ENCODE data around the gene VMP1. TPM values are rescaled to one million over a fixed set of nuclear protein-coding genes. Genes with fewer than 3 reads are reported as not detected.

Gene VMP1
- total RNA-seq, 6 experiments from 2014 or later: 121 to 155 (median 149) TPM

- H3K9me3 Mint-ChIP-seq: no peaks in the 10 kb centered on the region
- no peak for DNase-seq
- H3K27ac Mint-ChIP-seq: no peak overlapping the region
- no peaks in the 10 kb centered on the region for H3K27me3 Mint-ChIP-seq (ENCODE audit: insufficient read depth)
- H3K4me3 Mint-ChIP-seq: no peak overlapping the region
- H3K4me1 Mint-ChIP-seq (ENCODE audit: low read depth): peaks cover 31% of the 10 kb centered on the region
- H3K36me3 Mint-ChIP-seq (ENCODE audit: low read depth): peaks cover 20% of the 10 kb centered on the region
- no peak for TF ChIP-seq CTCF (IDR thresholded peaks at IDR 0.05)
Observed at GRCh38 chr17:59811209-59811608, 103.8 kb downstream of the VMP1 start.

DNA sequence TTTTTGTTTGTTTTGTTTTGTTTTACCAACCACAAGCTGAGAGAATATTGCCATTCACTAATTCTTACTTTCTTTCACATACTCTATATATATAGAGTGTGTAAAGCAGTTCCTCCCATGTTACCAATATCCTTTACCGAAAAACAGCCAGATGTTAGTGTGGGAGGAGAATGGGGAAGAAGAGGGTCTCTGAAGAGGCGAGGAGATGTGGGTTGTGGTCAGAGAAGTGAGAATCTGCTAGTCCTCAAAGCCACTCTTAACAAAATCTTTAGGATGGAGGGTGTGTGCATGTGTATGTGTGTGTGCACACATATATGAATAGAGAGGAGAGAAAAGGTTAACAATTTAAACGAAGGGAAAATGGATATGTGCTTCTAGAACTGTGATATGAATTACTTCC, 104.7 kb downstream of the VMP1 start:
- TF ChIP-seq CTCF (IDR thresholded peaks at IDR 0.05): no peak
- Mint-ChIP-seq H3K4me1 (ENCODE audit: low read depth) (peaks cover 31% of the 10 kb centered on the region), H3K9me3 (no peaks in the 10 kb centered on the region)

DNA sequence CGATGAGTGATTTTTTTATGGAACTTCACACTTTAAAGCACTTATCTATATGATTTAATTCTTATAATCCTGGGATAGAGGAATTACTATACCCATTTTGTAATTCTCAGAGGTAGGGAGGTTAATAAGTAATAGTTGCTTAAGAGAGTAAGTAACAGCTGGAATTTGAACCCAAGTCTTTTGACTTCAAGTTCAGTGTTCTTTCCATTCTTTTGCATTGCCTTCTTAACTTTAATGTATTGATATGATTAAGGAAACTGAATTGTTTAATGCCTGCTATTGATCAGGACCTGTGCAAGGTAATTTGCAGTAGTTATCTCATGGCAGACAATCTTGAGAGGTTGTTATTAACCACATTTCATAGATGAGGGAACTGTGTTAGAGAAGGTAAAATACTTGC, 106.8 kb downstream of the VMP1 start:
- Mint-ChIP-seq H3K27me3 (ENCODE audit: insufficient read depth) (no peaks in the 10 kb centered on the region), H3K4me3 (no peak overlapping the region), H3K36me3 (ENCODE audit: low read depth) (peaks cover 17% of the 10 kb centered on the region), H3K27ac (peak overlapping the region; percentile 42; the same call in 1 of the 2 replicates), H3K9me3 (no peaks in the 10 kb centered on the region), H3K4me1 (ENCODE audit: low read depth) (peaks cover 20% of the 10 kb centered on the region)
- TF ChIP-seq CTCF (IDR thresholded peaks at IDR 0.05): no peak
- DNase-seq: no peak

More for the DNA sequence above, 104.7 kb downstream of the VMP1 start:
- H3K27ac Mint-ChIP-seq: no peak overlapping the region
- H3K4me3 Mint-ChIP-seq: no peak overlapping the region
- H3K27me3 Mint-ChIP-seq (ENCODE audit: insufficient read depth): no peaks in the 10 kb centered on the region
- no peak for DNase-seq
- H3K36me3 Mint-ChIP-seq (ENCODE audit: low read depth): peaks cover 23% of the 10 kb centered on the region

DNA sequence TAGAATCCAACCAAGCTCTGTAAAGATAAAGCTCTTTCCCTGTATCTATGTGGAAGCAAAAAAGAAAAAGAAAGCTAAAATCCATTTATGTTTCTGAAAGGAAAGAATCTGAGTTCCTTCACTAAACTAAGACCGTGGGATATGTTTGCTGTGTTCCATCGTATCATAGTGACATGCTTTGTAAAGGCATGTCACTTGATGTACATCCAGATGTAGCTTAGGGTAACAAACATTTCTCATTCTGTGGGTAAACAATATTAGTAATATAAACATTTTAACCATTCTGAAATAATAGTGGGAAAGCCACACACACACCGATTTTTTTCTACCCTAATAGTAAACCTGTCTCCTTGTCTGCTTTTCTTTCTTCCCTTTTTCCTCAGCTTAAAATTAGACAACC, 107.2 kb downstream of the VMP1 start:
- H3K36me3 Mint-ChIP-seq (ENCODE audit: low read depth): peaks cover 18% of the 10 kb centered on the region
- H3K27me3 Mint-ChIP-seq (ENCODE audit: insufficient read depth): no peaks in the 10 kb centered on the region
- peak overlapping the region; percentile 42; the same call in 1 of the 2 replicates for H3K27ac Mint-ChIP-seq
- H3K9me3 Mint-ChIP-seq: no peaks in the 10 kb centered on the region
- TF ChIP-seq CTCF (IDR thresholded peaks at IDR 0.05): no peak
- no peak overlapping the region for H3K4me3 Mint-ChIP-seq
- no peak for DNase-seq
- H3K4me1 Mint-ChIP-seq (ENCODE audit: low read depth): peaks cover 20% of the 10 kb centered on the region

- no peak overlapping the region for H3K4me3 Mint-ChIP-seq
- peaks cover 20% of the 10 kb centered on the region for H3K4me1 Mint-ChIP-seq (ENCODE audit: low read depth)
- no peaks in the 10 kb centered on the region for H3K9me3 Mint-ChIP-seq
- no peak for TF ChIP-seq CTCF (IDR thresholded peaks at IDR 0.05)
- H3K27ac Mint-ChIP-seq: no peak overlapping the region; the same call in 1 of the 2 replicates
- no peak for DNase-seq
- no peaks in the 10 kb centered on the region for H3K27me3 Mint-ChIP-seq (ENCODE audit: insufficient read depth)
- peaks cover 26% of the 10 kb centered on the region for H3K36me3 Mint-ChIP-seq (ENCODE audit: low read depth)
Observed at GRCh38 chr17:59815965-59816364, 108.5 kb downstream of the VMP1 start.

Data from HFFc6 (cell line).